ENCODE results near the gene CFAP20DC. TPM values are rescaled to one million over a fixed set of nuclear protein-coding genes. Genes with fewer than 3 reads are reported as not detected.

The CFAP20DC gene
- total RNA-seq, 1 experiment from 2014 or later: 4.5 TPM

DNA sequence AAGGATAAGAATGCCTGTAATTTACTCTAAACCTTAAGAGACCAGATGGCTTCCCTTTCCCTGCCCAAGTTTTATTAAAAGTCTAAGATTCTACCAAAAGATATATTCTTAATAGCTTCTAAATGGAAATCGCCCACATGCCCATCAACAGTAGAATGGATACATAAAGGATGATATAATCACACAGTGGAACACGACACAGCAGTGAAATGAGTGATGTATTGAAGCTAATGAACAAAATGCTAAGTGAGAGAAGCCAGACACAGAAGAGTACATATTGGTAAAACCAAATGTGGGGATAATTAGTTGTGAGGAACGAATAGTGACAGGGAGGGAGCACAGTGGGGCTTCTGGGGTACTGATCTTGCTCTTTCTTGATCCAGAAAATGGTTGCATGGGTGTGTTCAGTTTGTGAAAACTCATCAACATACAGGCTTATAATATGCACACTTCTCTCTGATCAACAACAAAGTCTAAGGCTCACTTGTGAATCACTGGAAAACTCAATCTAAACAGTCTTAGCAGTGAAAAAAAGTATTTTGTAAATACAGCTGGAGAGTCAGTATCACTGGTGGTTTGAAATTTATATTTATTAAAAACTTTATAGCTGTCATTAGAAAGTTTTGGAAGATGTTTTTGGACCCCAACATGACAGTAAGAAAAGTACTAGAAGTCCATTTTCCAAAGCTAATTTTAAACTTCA is 212.5 kb downstream of the CFAP20DC start:
- Histone ChIP-seq H3K23me2 (ENCODE audit: insufficient read length, low read depth, low read length, poor library complexity, severe bottlenecking) (peaks cover 2% of the 10 kb centered on the region), H3K4me1 (ENCODE audit: insufficient read depth, low read length) (peaks cover 4% of the 10 kb centered on the region; the same call in 1 of the 2 replicates), H2BK12ac (ENCODE audit: insufficient read length, low read depth, low read length) (no peak overlapping the region), H3K79me1 (ENCODE audit: insufficient read depth, low read depth, low read length, poor library complexity, severe bottlenecking) (peaks cover 8% of the 10 kb centered on the region), H2BK5ac (ENCODE audit: insufficient read length, low read length) (no peak overlapping the region), H2BK120ac (ENCODE audit: low read depth, low read length, poor library complexity, severe bottlenecking) (no peak overlapping the region), H2BK15ac (ENCODE audit: low read depth, low read length) (no peak overlapping the region), H4K20me1 (ENCODE audit: control insufficient read depth, insufficient read depth, insufficient read length) (no peaks in the 10 kb centered on the region), H3K14ac (ENCODE audit: insufficient read depth, low read length) (no peak overlapping the region), H3K23ac (ENCODE audit: insufficient read length, low read depth, low read length) (no peak overlapping the region), H3T11ph (ENCODE audit: low read length) (no peak overlapping the region), H3K9me3 (ENCODE audit: control insufficient read depth, low read depth, low read length) (no peaks in the 10 kb centered on the region), H4K91ac (ENCODE audit: insufficient read length, low read depth, low read length) (no peak overlapping the region), H3K27me3 (ENCODE audit: insufficient read depth, low read length) (no peaks in the 10 kb centered on the region), H2AK5ac (ENCODE audit: insufficient read length, low read length) (no peak overlapping the region), H2BK20ac (ENCODE audit: low read depth, low read length, poor library complexity, severe bottlenecking) (no peak overlapping the region), H3K56ac (ENCODE audit: insufficient read length, low read depth, low read length) (no peak overlapping the region), H3K18ac (ENCODE audit: insufficient read length, low read depth, low read length) (no peak overlapping the region), H4K8ac (replicated peaks; ENCODE audit: insufficient read length, low read depth, low read length) (no peak overlapping the region), H4K5ac (ENCODE audit: insufficient read length, low read depth, low read length) (no peak overlapping the region), H3K4me2 (ENCODE audit: insufficient read depth, insufficient read length, low read length) (no peak overlapping the region), H2AFZ (ENCODE audit: low read length) (no peak overlapping the region), H3K4ac (ENCODE audit: low read depth, low read length) (no peak overlapping the region), H3K79me2 (ENCODE audit: insufficient read depth, low read length) (0 out of 2 replicates have a peak, but pooled peaks cover 2% of the 10 kb centered on the region), H3K9ac (ENCODE audit: extremely low read depth, insufficient read length, low read length) (no peak overlapping the region), H3K27ac (ENCODE audit: insufficient read length, low read depth, low read length) (no peak overlapping the region)
- whole genome bisulfite sequencing (ENCODE audit: extremely low coverage, insufficient read length, low lambda C conversion rate): no CpG with 5 or more reads among the region's 3 CpGs
- peaks cover 0 to 10% (median 4%) of the 10 kb centered on the region in 3 experiments; a peak in 2 of 7 replicates for H3K36me3 Mint-ChIP-seq (ENCODE audit: insufficient read depth in 1 of 3, low read depth in 3 of 3)
- no peak overlapping the region for H3K27ac Mint-ChIP-seq
- H3K4me3 Mint-ChIP-seq: no peak overlapping the region
- no peaks in the 10 kb centered on the region for H3K9me3 Mint-ChIP-seq
- TF ChIP-seq, protein P1, sequence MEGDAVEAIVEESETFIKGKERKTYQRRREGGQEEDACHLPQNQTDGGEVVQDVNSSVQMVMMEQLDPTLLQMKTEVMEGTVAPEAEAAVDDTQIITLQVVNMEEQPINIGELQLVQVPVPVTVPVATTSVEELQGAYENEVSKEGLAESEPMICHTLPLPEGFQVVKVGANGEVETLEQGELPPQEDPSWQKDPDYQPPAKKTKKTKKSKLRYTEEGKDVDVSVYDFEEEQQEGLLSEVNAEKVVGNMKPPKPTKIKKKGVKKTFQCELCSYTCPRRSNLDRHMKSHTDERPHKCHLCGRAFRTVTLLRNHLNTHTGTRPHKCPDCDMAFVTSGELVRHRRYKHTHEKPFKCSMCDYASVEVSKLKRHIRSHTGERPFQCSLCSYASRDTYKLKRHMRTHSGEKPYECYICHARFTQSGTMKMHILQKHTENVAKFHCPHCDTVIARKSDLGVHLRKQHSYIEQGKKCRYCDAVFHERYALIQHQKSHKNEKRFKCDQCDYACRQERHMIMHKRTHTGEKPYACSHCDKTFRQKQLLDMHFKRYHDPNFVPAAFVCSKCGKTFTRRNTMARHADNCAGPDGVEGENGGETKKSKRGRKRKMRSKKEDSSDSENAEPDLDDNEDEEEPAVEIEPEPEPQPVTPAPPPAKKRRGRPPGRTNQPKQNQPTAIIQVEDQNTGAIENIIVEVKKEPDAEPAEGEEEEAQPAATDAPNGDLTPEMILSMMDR (conservative IDR thresholded peaks at IDR 0.05): no peak
- DNase-seq: no peak
- H3K27me3 Mint-ChIP-seq (ENCODE audit: low read depth): no peaks in the 10 kb centered on the region
- H3K4me1 Mint-ChIP-seq: peaks cover 12% of the 10 kb centered on the region in 2 experiments
